GM19324 (cell line): ENCODE data around the gene GDAP1L1.

ENCODE experiments used
- ATAC-seq: cut with Tn5 transposase; IDR thresholded peaks from one replicate; pipeline ENCODE4 v1.9.1; 2021; ENCODE audit warnings: mild to moderate bottlenecking, moderate library complexity; ENCODE audit not compliant: unreplicated experiment, low FRiP score

Gene GDAP1L1

GRCh38 chr20:44251284-44251683 is 4.2 kb downstream of the GDAP1L1 start:
- no peak for ATAC-seq

- no peak for ATAC-seq
Measured at GRCh38 chr20:44253528-44253927, 6.4 kb downstream of the GDAP1L1 start.

GRCh38 chr20:44254073-44254472 is 7.0 kb downstream of the GDAP1L1 start:
- ATAC-seq: no peak

GRCh38 chr20:44255942-44256341 is 8.8 kb downstream of the GDAP1L1 start:
- ATAC-seq: no peak

- ATAC-seq: no peak
Measured at GRCh38 chr20:44256961-44257360, 9.9 kb downstream of the GDAP1L1 start.

GRCh38 chr20:44258226-44258890 is 11.2 kb downstream of the GDAP1L1 start:
- ATAC-seq: no peak

GRCh38 chr20:44264287-44264686 is 17.2 kb downstream of the GDAP1L1 start:
- ATAC-seq: no peak

- ATAC-seq: no peak
Measured at GRCh38 chr20:44268802-44269201, 21.7 kb downstream of the GDAP1L1 start.

GRCh38 chr20:44271915-44272663 is 25.0 kb downstream of the GDAP1L1 start:
- ATAC-seq: no peak

- no peak for ATAC-seq
Measured at GRCh38 chr20:44273231-44274215, 26.4 kb downstream of the GDAP1L1 start.

GRCh38 chr20:44274303-44275017 is 27.4 kb downstream of the GDAP1L1 start:
- ATAC-seq: no peak

- ATAC-seq: no peak
Measured at GRCh38 chr20:44279228-44279627, 32.1 kb downstream of the GDAP1L1 start.

GRCh38 chr20:44280387-44280786 is 33.3 kb downstream of the GDAP1L1 start:
- no peak for ATAC-seq

GRCh38 chr20:44282192-44282591 is 35.1 kb downstream of the GDAP1L1 start:
- no peak for ATAC-seq

GRCh38 chr20:44284032-44284431 is 36.9 kb downstream of the GDAP1L1 start:
- no peak for ATAC-seq

- no peak for ATAC-seq
Measured at GRCh38 chr20:44287272-44288097, 40.4 kb downstream of the GDAP1L1 start.

- no peak for ATAC-seq
Measured at GRCh38 chr20:44288252-44288651, 41.1 kb downstream of the GDAP1L1 start.

GRCh38 chr20:44291754-44292153 is 44.6 kb downstream of the GDAP1L1 start:
- ATAC-seq: no peak

GRCh38 chr20:44296011-44296410 is 48.9 kb downstream of the GDAP1L1 start:
- ATAC-seq: no peak
